SIG-M5 treated with dmso at 0.1 percent for 504 hours (cell line): Measurements from ENCODE around the gene ULK4.
"Not testable (repeated sequence)": the region's sequence is repeated elsewhere in the genome, so short reads cannot be mapped to it uniquely, and the experiment has no call there.

Experiments used
- DNase-seq: peaks from one replicate; lab custom pipeline; 2025; ENCODE audit not compliant: unreplicated experiment; lab: John Stamatoyannopoulos, UW

Gene ULK4

DNA sequence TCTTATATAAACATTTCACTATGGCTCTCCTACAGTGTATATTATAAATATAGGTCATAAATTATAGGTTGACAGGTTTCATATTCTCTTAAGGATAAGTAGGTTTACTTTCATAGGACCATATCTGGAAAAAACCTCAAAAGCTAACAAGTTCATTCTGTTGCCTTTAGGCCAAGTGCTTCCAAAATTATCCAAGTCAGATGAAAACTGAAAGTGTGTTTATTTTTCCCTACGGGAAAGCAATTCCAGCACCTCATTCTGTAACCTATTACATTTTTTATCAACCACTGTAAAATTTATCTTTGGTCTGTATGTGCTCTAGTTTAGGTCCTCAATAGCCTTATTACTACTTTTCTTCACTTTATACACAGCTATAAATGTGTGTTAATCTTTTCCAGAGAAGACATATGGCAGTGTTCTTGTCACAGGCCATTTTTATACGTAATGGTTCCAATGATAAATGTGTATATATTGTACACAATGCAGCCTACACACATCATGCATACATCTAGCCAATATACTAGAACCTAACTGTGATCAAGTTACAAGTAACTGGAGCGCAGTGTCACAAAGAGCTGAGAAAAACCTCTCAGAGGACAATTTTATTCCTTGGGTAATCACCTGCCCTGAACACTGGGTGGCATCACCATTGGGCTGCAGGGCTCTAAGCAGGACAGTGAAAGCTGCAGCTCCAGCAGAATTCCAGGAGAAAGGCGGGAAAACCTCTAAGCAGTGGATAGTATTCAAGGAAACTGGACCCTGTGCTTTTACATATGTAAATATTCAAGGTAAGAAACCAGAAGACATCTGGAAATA, 511.3 kb downstream of the ULK4 start:
- DNase-seq: no peak

GRCh38 chr3:41448396-41448795, 513.5 kb downstream of the ULK4 start:
- no peak for DNase-seq

- DNase-seq: no peak
These were observed 514.2 kb downstream of the ULK4 start for GRCh38 chr3:41447701-41448100.

DNA sequence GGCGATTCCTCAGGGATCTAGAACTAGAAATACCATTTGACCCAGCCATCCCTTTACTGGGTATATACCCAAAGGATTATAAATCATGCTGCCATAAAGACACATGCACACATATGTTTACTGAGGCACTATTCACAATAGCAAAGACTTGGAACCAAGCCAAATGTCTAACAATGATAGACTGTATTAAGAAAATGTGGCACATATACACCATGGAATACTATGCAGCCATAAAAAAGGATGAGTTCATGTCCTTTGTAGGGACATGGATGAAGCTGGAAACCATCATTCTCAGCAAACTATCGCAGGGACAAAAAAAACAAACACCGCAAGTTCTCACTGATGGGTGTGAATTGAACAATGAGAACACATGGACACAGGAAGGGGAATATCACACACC, 515.6 kb downstream of the ULK4 start:
- DNase-seq: not testable (repeated sequence)

DNA sequence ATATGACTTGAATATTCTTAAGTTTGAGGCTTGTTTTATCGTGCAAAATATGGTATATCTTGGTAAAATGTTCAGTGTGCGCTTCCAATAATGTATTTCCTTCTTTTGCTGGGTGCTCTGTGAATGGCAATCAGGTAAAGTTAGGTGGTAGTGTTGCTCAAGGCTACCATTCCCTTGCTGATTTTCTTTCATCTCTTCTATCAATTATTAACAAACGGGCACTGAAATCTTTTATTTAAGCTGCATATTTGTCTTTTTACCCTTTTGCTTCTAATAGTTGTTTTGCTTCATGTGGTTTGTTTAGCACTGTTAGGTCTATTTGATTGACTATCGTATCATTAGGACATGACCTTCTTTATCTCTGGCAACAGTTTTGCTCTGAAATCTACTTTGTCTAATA, 520.3 kb downstream of the ULK4 start:
- DNase-seq: no peak

- DNase-seq: no peak
These were observed 520.8 kb downstream of the ULK4 start for GRCh38 chr3:41441139-41441538.

DNA sequence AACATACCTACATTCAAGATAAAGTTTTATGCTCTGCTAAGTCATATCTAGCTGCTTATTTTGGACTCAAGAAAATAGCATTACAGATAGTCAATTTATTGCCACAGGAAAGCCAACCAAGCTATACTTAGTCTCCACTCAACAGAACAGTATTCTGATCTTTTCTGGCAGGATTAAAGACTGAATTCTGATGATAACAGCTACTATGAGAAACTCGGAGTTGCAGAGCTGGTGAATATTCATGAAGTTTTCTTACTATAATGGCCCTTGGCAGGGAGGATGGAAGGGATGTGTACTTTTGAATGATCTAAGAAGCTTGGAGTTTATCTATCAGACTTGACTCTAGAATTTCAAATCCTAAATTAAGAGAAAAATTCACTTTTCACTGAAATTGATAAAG, 524.9 kb downstream of the ULK4 start:
- no peak for DNase-seq

- no peak for DNase-seq
These were observed 527.1 kb downstream of the ULK4 start for GRCh38 chr3:41434781-41435180.

DNA sequence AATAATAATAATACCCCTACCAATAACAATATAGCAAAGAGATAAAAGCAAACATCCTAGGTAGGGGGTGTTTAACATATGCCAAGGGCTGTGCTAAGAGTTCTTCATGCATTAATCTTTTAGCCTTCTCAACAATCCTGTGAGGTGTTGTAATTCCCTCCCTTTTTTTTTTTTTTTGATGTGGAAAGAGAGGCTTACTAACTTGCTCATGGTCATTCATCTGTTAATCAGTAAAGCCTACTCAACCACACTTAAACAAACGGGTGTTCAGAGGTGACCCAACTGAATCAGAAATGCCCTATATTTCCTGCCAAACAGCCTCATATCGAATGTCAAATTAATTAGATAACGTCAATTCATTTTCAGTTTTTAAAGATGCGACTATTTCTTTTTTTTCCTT, 530.5 kb downstream of the ULK4 start:
- no peak for DNase-seq

GRCh38 chr3:41430886-41431285, 531.0 kb downstream of the ULK4 start:
- no peak for DNase-seq

GRCh38 chr3:41430391-41430790, 531.5 kb downstream of the ULK4 start:
- no peak for DNase-seq

GRCh38 chr3:41426485-41426884, 535.4 kb downstream of the ULK4 start:
- DNase-seq: no peak

GRCh38 chr3:41424543-41425300, 537.2 kb downstream of the ULK4 start:
- DNase-seq: no peak

DNA sequence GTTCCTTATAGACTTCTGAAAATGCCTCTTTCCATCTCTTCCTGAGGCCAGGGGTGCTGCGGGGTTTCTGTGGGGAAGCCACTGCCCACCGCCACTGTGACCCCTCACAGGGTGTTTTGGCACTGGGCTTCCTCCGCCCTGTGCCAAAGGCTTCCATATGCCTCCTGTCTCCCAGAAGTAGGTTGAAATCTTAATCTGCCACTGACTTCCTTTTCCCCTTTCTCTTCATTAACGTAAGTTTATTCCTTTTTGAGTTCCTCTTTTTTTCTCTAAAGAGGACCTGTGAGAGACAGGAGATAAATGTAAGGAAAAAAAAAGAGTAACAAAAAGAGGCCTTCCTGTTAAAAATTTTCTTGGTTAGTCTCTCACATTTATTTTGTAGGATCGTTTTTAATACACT, 542.1 kb downstream of the ULK4 start:
- DNase-seq: no peak

DNA sequence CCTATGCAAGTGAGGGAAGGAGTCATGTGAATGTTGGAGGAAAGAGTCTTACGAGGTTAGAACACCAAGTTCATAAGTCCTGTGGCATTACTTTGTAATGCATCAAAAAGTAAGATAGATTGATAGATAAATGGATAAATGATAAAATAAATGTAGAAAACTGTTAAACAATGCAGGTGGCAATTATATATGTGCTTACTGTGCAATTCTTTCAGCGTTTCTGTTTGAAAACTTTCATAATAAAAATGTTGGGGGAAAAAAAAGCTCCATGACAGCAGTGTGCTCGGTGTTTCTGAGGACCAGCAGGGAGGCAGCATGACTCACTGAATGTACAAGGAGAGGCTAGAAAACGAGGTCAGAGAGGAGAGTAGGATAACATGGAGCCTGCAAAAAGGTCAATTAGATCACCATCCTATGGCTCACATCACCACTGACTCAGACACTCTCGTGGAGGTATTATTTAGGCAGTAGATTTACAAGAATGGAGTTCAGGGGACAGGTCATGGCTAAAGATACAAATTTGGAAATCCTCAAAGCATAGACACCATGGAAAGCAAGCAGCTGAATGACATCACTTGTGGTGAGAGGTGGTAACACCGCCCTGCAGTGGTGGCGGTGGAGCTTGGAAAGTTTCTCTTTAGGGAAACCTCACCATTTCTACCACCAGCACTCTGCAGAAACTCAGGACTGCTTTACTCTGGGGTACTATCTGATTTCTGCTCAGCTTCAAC, 542.8 kb downstream of the ULK4 start:
- DNase-seq: no peak

- no peak for DNase-seq
These were observed 544.3 kb downstream of the ULK4 start for GRCh38 chr3:41417574-41417973.

DNA sequence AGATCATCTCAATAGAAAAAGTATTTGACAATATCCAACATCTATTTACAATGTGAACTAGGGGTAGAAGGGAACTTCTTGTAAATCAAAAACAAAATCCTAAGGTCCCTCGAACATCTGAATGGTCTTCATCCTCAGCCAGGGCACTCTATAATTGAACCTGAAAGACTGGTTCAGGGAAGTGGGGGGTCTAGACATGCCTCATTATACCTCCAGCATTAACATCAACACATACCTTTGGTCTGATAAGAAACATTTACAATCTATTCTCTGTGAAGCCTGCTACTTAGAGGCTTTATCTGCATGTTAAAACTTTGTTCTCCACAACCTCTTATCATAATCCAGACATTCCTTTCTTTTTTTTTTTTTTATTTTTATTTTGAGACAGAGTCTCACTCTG, 550.8 kb downstream of the ULK4 start:
- no peak for DNase-seq

DNA sequence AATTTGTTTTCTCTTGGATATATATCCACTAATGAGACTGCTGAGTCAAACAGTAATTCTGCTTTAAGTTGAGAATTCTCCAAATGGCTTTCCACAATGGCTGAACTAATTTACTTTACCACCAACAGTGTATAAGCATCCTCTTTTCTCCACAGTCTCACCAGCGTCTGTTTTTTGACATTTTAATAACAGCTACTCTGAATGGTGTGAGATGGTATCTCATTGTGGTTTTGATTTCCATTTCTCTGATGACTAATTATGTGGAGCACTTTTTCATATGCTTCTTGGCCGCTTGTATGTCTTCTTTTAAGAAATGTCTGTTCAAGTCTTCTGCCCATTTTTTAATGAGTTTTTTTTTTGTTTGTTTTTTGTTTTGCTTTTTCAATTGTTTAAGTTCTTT, 556.4 kb downstream of the ULK4 start:
- DNase-seq: no peak

DNA sequence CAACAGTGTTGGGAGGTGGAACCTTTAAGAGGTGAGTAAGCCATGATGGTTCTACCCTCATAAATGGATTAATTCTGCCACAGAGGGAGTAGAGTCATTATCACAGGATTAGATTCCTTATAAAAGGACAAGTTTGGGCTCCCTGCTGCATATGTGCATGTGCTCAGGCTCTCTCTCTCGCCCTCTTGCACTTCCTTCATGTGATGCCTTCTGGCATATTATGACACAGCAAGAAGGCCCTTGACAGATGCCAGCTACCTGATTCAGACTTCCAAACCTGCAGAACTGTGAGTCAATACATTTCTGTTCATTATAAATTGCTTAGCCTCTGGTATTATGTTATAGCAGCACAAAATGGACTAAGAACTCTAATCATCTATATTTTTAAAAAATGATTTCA, 557.3 kb downstream of the ULK4 start:
- no peak for DNase-seq

DNA sequence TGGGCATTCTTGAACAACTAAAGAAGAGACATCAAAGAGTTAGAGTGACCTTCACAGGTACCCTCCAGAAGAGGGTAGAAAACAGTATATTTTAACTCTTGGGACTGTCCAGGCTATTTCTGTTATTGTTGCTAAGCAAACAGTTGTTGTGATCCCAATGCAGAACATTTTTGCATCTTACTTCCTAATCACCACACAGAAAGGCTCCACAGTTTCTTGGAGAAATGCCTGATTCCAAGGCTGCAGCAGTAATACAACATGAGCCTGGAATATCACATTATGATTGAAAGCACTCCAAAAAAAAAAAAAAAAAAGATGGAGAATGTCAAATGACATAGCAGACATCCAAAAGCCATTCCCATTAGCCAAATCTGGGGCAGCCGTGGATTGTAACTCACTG, 567.0 kb downstream of the ULK4 start:
- DNase-seq: no peak

GRCh38 chr3:41370765-41371535, 591.0 kb downstream of the ULK4 start:
- DNase-seq: not testable (repeated sequence)
